HCT116 (cell line): ENCODE data around the gene TPBG. TPM values are rescaled to one million over a fixed set of nuclear protein-coding genes. Genes with fewer than 3 reads are reported as not detected.

Experiments used
- CTCF ChIP-seq, 3 experiments: fragments of 200-600 bp in 1 of 3; sonication (generic) in 1 of 3; IDR thresholded peaks in 2 of 3; conservative IDR thresholded peaks in 1 of 3; 2 replicates each; pipeline ENCODE4 v1.5.1; 2012 to 2017; ENCODE audit warnings: low read depth in 2 of 3, low read length in 2 of 3, antibody characterized with exemption in 1 of 3, borderline replicate concordance in 1 of 3, control low read depth in 1 of 3, mild to moderate bottlenecking in 1 of 3, mixed read lengths in 1 of 3, mixed run types in 1 of 3, moderate library complexity in 1 of 3; ENCODE audit not compliant: insufficient read depth in 1 of 3
- EZH2 ChIP-seq: fragments of 200-600 bp; sonication (generic); IDR thresholded peaks from 2 replicates; pipeline ENCODE4 v1.6.1; 2017; ENCODE audit warnings: antibody characterized with exemption, mixed run types
- RAD21 ChIP-seq: IDR thresholded peaks from 2 replicates; pipeline ENCODE4 v1.6.1; 2012; ENCODE audit warnings: low read depth, mild to moderate bottlenecking
- SP1 ChIP-seq: IDR thresholded peaks from 2 replicates; pipeline ENCODE4 v1.6.1; 2012; ENCODE audit warnings: low read depth
- total RNA-seq: library from RNA; stranded (reverse); gene quantifications from one replicate; pipeline ENCODE4 v1.2.1, GENCODE V29; 2021; ENCODE audit not compliant: unreplicated experiment

Gene TPBG
- total RNA-seq, 1 experiment from 2014 or later: 28.4 TPM

GRCh38 chr6:82416346-82416745 is 52.7 kb downstream of the TPBG start (continued):
- no peak for TF ChIP-seq RAD21
- TF ChIP-seq EZH2: no peak
- TF ChIP-seq CTCF (IDR thresholded peaks at IDR 0.05 in 2 of 3, conservative IDR thresholded peaks at IDR 0.05 in 1 of 3; ENCODE audit: borderline replicate concordance in 1 of 3, insufficient read depth in 1 of 3, low read depth in 2 of 3, low read length in 2 of 3): no peak
- no peak for TF ChIP-seq SP1

Other genes starting within 250 kb of the TPBG start
- gene IBTK, start 116.1 kb upstream of the TPBG start, total RNA-seq: 36.6 TPM